Measurements from ENCODE around the gene EPGN.

Gene EPGN

DNA sequence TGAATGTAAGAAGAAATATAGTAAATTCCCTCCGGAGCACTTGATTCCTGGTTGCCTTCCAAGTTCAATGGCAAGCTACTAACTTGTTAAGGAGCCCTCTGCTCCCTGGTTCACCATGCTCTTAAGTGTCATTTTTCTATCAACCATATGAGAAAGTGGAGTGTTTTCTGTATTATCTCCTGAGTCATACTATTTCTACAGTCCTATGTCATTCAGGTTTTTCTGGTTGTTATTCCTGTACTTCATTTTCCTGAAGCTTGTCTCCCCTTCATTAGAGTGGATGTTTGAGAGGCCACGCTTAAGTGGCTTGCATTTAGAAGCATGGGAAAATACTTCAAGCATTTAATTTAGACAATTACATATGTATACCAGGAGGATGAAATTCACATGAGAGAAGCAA lies 14.7 kb upstream of the EPGN start:
- Histone ChIP-seq H3K27me3 (no peaks in the 10 kb centered on the region), H3K4me3 (ENCODE audit: low read depth, low read length) (no peak overlapping the region)
- DNase-seq, result no peak

DNA sequence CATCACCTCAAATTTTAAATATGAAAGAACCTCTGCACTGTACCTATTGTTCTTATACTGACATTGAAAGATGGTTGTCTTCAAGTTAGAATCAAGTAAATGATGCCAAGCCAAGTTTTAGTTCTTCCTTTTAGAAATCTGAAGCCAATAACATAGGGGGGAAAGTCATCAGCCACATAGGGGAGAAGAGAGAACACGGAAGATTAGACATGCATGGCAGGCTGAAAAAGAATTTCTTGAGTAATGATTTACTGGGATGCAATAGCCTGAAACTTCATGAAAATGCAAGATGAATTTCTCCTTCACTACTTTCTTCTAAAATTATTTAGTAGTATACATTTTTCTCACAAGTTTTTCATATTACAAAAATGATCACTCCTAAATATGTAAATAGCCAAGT lies 13.6 kb upstream of the EPGN start:
- TF ChIP-seq, protein P1, sequence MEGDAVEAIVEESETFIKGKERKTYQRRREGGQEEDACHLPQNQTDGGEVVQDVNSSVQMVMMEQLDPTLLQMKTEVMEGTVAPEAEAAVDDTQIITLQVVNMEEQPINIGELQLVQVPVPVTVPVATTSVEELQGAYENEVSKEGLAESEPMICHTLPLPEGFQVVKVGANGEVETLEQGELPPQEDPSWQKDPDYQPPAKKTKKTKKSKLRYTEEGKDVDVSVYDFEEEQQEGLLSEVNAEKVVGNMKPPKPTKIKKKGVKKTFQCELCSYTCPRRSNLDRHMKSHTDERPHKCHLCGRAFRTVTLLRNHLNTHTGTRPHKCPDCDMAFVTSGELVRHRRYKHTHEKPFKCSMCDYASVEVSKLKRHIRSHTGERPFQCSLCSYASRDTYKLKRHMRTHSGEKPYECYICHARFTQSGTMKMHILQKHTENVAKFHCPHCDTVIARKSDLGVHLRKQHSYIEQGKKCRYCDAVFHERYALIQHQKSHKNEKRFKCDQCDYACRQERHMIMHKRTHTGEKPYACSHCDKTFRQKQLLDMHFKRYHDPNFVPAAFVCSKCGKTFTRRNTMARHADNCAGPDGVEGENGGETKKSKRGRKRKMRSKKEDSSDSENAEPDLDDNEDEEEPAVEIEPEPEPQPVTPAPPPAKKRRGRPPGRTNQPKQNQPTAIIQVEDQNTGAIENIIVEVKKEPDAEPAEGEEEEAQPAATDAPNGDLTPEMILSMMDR (IDR thresholded peaks at IDR 0.05; ENCODE audit: low read depth, low read length), result no peak
- no peaks in the 10 kb centered on the region for H3K27me3 ChIP-seq
- no peak overlapping the region for H3K4me3 ChIP-seq (ENCODE audit: low read depth, low read length)
- no peaks in the 10 kb centered on the region for H3K4me1 ChIP-seq
- H3K36me3 ChIP-seq, result no peaks in the 10 kb centered on the region
- no peaks in the 10 kb centered on the region for H3K9me3 ChIP-seq
- DNase-seq, result no peak

More for the DNA sequence above, 14.7 kb upstream of the EPGN start:
- TF ChIP-seq, protein P1 (IDR thresholded peaks at IDR 0.05; ENCODE audit: low read depth, low read length), result no peak
- H3K36me3 ChIP-seq, result no peaks in the 10 kb centered on the region
- no peaks in the 10 kb centered on the region for H3K4me1 ChIP-seq
- H3K9me3 ChIP-seq, result no peaks in the 10 kb centered on the region

- Histone ChIP-seq H3K36me3 (no peaks in the 10 kb centered on the region), H3K9me3 (no peaks in the 10 kb centered on the region), H3K4me1 (no peaks in the 10 kb centered on the region), H3K4me3 (ENCODE audit: low read depth, low read length) (no peak overlapping the region), H3K27me3 (no peaks in the 10 kb centered on the region)
- TF ChIP-seq, protein P1 (IDR thresholded peaks at IDR 0.05; ENCODE audit: low read depth, low read length), result no peak
- no peak for DNase-seq
Observed at GRCh38 chr4:74297539-74297938, 10.7 kb upstream of the EPGN start.

DNA sequence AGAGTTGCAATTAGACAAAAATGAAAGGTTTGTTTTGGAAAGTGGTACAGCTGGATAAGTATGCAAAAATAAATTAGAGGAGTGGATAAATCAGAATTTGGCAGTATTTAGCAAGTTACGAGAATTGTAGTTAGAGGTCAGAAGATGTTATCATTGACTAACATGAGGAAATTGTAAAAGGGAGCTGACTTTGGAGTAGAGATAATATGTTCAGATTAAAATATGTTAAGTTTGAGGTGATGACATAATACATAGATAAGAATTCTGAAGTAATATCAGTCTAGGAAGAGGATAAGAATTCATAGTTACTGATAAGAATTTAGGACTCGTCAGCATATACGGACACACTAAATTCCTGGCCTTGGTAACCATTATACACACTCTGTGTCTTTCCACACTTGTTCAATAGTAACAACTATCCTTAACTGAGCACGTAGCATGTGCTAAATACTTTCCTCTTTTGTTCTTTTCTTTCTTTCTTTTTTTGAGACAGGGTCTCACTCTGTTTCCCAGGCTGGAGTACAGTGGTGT lies 4.1 kb upstream of the EPGN start:
- H3K9me3 ChIP-seq, result no peaks in the 10 kb centered on the region
- no peaks in the 10 kb centered on the region for H3K4me1 ChIP-seq
- TF ChIP-seq, protein P1 (IDR thresholded peaks at IDR 0.05; ENCODE audit: low read depth, low read length), result no peak
- no peak overlapping the region for H3K4me3 ChIP-seq (ENCODE audit: low read depth, low read length)
- no peaks in the 10 kb centered on the region for H3K36me3 ChIP-seq
- no peaks in the 10 kb centered on the region for H3K27me3 ChIP-seq
- DNase-seq, result no peak

DNA sequence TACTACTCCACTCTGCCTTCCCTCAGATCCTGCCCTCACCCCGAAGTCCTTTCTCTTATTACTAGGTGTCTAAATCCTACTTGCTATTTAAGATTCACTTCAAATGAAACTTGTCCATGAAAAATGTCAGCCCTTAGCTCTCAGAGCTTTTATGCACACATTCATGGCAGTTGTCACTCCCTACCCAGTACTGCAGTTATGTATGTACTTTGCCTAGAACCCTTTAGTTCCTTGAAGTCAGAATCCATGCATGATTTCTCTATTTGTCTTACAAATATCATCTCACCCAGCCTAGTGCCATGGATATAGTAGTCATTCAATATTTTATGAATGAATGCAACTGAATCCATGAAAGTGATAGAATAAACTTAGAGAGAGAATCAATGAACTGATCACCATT lies 3.3 kb upstream of the EPGN start:
- DNase-seq, result no peak
- no peaks in the 10 kb centered on the region for H3K9me3 ChIP-seq
- H3K4me3 ChIP-seq (ENCODE audit: low read depth, low read length), result no peak overlapping the region
- no peaks in the 10 kb centered on the region for H3K4me1 ChIP-seq
- H3K27me3 ChIP-seq, result no peaks in the 10 kb centered on the region
- H3K36me3 ChIP-seq, result no peaks in the 10 kb centered on the region
- TF ChIP-seq, protein P1 (IDR thresholded peaks at IDR 0.05; ENCODE audit: low read depth, low read length), result no peak

- Histone ChIP-seq H3K4me3 (ENCODE audit: low read depth, low read length) (no peak overlapping the region), H3K4me1 (no peaks in the 10 kb centered on the region), H3K27me3 (no peaks in the 10 kb centered on the region), H3K36me3 (no peaks in the 10 kb centered on the region), H3K9me3 (no peaks in the 10 kb centered on the region)
- TF ChIP-seq, protein P1 (IDR thresholded peaks at IDR 0.05; ENCODE audit: low read depth, low read length), result no peak
- DNase-seq, result no peak
Observed at GRCh38 chr4:74307170-74307569, 1.1 kb upstream of the EPGN start.
